HepG2 (cell line): ENCODE measurements around the gene LITAFD. TPM values are rescaled to one million over a fixed set of nuclear protein-coding genes. Genes with fewer than 3 reads are reported as not detected.
A peak's percentile ranks its signal among the peaks of the same experiment; 100 is the strongest.

ENCODE experiments used
- ATM ChIP-seq: fragments of 450-650 bp; IDR thresholded peaks from 2 replicates; pipeline ENCODE4 v1.7.1; 2017; ENCODE audit warnings: mild to moderate bottlenecking, borderline replicate concordance
- CTCF ChIP-seq: sonication (generic); formaldehyde crosslinking; IDR thresholded peaks from 2 replicates; pipeline ENCODE4 v1.5.0; 2020; ENCODE audit warnings: mild to moderate bottlenecking, missing genetic modification reagents, moderate library complexity
- EEA1 ChIP-seq: sonication (generic); formaldehyde crosslinking; IDR thresholded peaks from 2 replicates; pipeline ENCODE4 v1.5.1; 2020; ENCODE audit warnings: mild to moderate bottlenecking, missing genetic modification reagents, borderline replicate concordance
- FOXC1 ChIP-seq: sonication (generic); formaldehyde crosslinking; IDR thresholded peaks from 2 replicates; pipeline ENCODE4 v1.8.0; 2022; ENCODE audit warnings: mild to moderate bottlenecking, missing genetic modification reagents, borderline replicate concordance
- JUNB ChIP-seq: sonication (generic); formaldehyde crosslinking; IDR thresholded peaks from 2 replicates; pipeline ENCODE4 v1.8.0; 2022; ENCODE audit warnings: missing genetic modification reagents, mild to moderate bottlenecking, borderline replicate concordance
- KLF6 ChIP-seq: IDR thresholded peaks from 2 replicates; pipeline ENCODE4 v1.8.0; 2016; ENCODE audit warnings: missing biosample characterization, missing genetic modification reagents
- MBNL3 ChIP-seq: fragments of 250-450 bp; sonication (Bioruptor Pico); conservative IDR thresholded peaks from 2 replicates; pipeline ENCODE4 v1.8.0; 2022; ENCODE audit warnings: mild to moderate bottlenecking, inconsistent platforms
- RNF2 ChIP-seq: fragments of 450-650 bp; conservative IDR thresholded peaks from 2 replicates; pipeline ENCODE4 v1.6.1; 2016; ENCODE audit warnings: low read depth
- SKIL ChIP-seq: sonication (generic); formaldehyde crosslinking; IDR thresholded peaks from 2 replicates; pipeline ENCODE4 v1.8.0; 2022; ENCODE audit warnings: missing genetic modification reagents, mild to moderate bottlenecking, moderate library complexity, borderline replicate concordance
- ZBTB14 ChIP-seq: sonication (generic); formaldehyde crosslinking; IDR thresholded peaks from 2 replicates; pipeline ENCODE4 v1.4.0; 2020; ENCODE audit warnings: missing genetic modification reagents
- ZBTB40 ChIP-seq, 2 experiments: fragments of 450-650 bp in 1 of 2; sonication (generic) in 1 of 2; formaldehyde crosslinking in 1 of 2; IDR thresholded peaks; 2 replicates each; pipeline versions ENCODE4 v1.6.1 to v1.8.0; 2016 to 2022; ENCODE audit warnings: antibody characterized with exemption in 1 of 2, mild to moderate bottlenecking in 1 of 2, missing genetic modification reagents in 1 of 2
- ZNF17 ChIP-seq: sonication (generic); formaldehyde crosslinking; IDR thresholded peaks from 2 replicates; pipeline ENCODE4 v1.5.0; 2020; ENCODE audit warnings: mild to moderate bottlenecking, missing genetic modification reagents
- ZNF331 ChIP-seq: sonication (generic); formaldehyde crosslinking; IDR thresholded peaks from 2 replicates; pipeline ENCODE4 v1.4.0; 2020; ENCODE audit warnings: missing genetic modification reagents
- ZNF557 ChIP-seq: sonication (generic); formaldehyde crosslinking; IDR thresholded peaks from 2 replicates; pipeline ENCODE4 v1.4.0; 2020; ENCODE audit warnings: missing genetic modification reagents
- polyA plus RNA-seq, 8 experiments: library from polyadenylated mRNA; depleted of rRNA in 3 of 8; stranded (reverse) in 7 of 8; unstranded in 1 of 8; fragments of >200 nt; fragmentation: Illumina TruSeq in 4 of 8; extraction: Trizol in 4 of 8; gene quantifications; 2 replicates each; pipeline versions ENCODE4 v1.2.1 to v1.2.3, GENCODE V29; 2011 to 2016; ENCODE audit warnings: low read depth in 4 of 8, missing spikeins in 1 of 8, mixed read lengths in 1 of 8; ENCODE audit not compliant: insufficient read depth in 1 of 8
- total RNA-seq, 5 experiments: library from RNA; depleted of rRNA; stranded (reverse); fragments of >200 nt; fragmentation: Illumina TruSeq; extraction: Trizol; gene quantifications; 2 replicates each; pipeline ENCODE4 v1.2.3, GENCODE V29; 2016; ENCODE audit warnings: low read depth in 1 of 5

The LITAFD gene
- total and polyA plus RNA-seq, 2 of the 13 experiments (the other 11 are each of a cell fraction or from before 2014, with no cell fraction given) = not detected

GRCh38 chr16:8868416-8869211 lies 13.5 kb upstream of the LITAFD start, which contains the start of gene CARHSP1 (continued):
- no peak for TF ChIP-seq SKIL (CRISPR knock-in tag)
- TF ChIP-seq FOXC1 (CRISPR knock-in tag) = 0 out of 2 replicates have a peak, but pooled peaks have one; percentile 18
- no peak for TF ChIP-seq ZNF17 (CRISPR knock-in tag)
- TF ChIP-seq ZBTB14 (CRISPR knock-in tag) = peak; percentile 23
- TF ChIP-seq ZNF331 (CRISPR knock-in tag) = 0 out of 2 replicates have a peak, but pooled peaks have one; percentile 11
- TF ChIP-seq KLF6 (CRISPR knock-in tag) = 0 out of 2 replicates have a peak, but pooled peaks have one; percentile 35
- TF ChIP-seq RNF2 = no peak
- TF ChIP-seq ZBTB40 (IDR thresholded peaks at IDR 0.05) = no peak
- TF ChIP-seq ZBTB40 (CRISPR knock-in tag; IDR thresholded peaks at IDR 0.05) = peak; percentile 65
- no peak for TF ChIP-seq CTCF (CRISPR knock-in tag)
- no peak for TF ChIP-seq ZNF557
- TF ChIP-seq EEA1 (CRISPR knock-in tag) = no peak; the same call in 1 of the 2 replicates
- 0 out of 2 replicates have a peak, but pooled peaks have one; percentile 22 for TF ChIP-seq JUNB (CRISPR knock-in tag)
- TF ChIP-seq MBNL3 (CRISPR knock-in tag) = no peak
- TF ChIP-seq ATM = no peak
